Measurements from ENCODE around the gene DQX1.
"Not testable (repeated sequence)": the region's sequence is repeated elsewhere in the genome, so short reads cannot be mapped to it uniquely, and the experiment has no call there.

Gene DQX1

DNA sequence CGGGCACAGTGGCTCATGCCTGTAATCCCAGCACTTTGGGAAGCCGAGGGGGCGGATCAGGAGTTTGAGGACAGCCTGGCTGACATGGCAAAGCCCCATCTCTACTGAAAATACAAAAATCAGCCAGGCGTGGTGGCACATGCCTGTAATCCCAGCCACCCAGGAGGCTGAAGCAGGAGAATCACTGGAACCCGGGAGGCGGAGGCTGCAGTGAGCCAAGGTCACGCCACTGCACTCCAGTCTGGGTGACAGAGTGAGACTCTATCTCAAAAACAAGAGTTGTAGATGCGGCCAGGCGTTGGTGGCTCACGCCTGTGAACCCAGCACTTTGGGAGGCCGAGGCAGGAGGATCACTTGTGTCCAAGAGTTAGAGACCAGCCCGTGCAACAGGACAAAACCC lies 55.3 kb downstream of the DQX1 start:
- not testable (repeated sequence) for DNase-seq (ENCODE audit: low read depth in 1 of 2, low spot score in 1 of 2)
